ENCODE data around the gene IKBIP. TPM values are rescaled to one million over a fixed set of nuclear protein-coding genes. Genes with fewer than 3 reads are reported as not detected.

IKBIP gene
- total and polyA plus RNA-seq, 2 donors (not counting 3 experiments of a cell fraction or from before 2014, with no cell fraction given): 12.9 to 56.8 TPM

DNA sequence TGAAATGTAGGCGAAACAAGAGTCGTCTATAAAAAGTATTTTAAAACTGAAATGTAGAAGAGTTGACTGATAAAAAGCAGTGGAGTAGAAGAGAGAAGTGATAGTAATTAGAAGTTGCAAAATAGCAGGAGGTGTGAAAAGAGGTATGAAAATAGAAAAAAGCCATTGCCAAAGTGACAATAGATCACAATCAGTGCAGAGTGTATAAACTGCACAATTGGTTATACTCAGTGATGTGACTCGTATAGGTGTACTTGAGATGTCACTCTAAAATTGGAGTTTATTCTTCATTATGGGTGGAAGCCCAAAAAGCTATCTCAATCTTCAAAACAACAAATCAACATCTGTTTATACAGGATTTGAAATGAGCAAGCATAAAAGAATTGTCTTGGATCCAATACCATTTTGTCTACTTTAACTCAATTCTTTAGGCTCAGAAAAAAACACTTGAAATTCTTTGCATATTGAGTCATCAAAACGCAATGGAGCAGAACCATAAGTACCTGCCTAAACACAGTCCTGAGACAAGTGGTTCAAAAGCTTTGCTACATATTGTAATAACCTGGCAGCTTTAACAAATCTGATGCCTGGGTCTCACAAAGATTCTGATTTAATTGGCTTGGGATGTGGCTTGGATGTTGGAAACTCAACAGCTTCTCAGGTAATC, 8.8 kb downstream of the IKBIP start:
- Histone ChIP-seq H3K79me2 (ENCODE audit: control insufficient read depth, insufficient read depth, low read length) (peaks cover 58% of the 10 kb centered on the region), H3K9ac (replicated peaks; ENCODE audit: extremely low read depth, insufficient read depth, low read length) (no peak overlapping the region), H3K9me1 (replicated peaks; ENCODE audit: control insufficient read depth, extremely low read depth, insufficient read depth, low read length) (no peaks in the 10 kb centered on the region), H3K4me1 (ENCODE audit: control insufficient read depth, extremely low read depth, insufficient read depth, low read length) (peaks cover 27% of the 10 kb centered on the region), H3K4me2 (ENCODE audit: insufficient read depth, low read length) (peak overlapping the region; percentile 20), H3K27ac (ENCODE audit: insufficient read depth, low read depth, low read length) (peak overlapping the region; percentile 10), H2AFZ (ENCODE audit: low read depth, low read length) (no peak overlapping the region), H3K36me3 (ENCODE audit: control insufficient read depth in 2 of 2, extremely low read depth in 1 of 2, insufficient read depth in 2 of 2, low read length in 2 of 2) (peaks cover 3% of the 10 kb centered on the region in 2 experiments), H4K20me1 (replicated peaks; ENCODE audit: control insufficient read depth, extremely low read depth, insufficient read depth, low read length) (no peaks in the 10 kb centered on the region), H3K9me3 (replicated peaks; ENCODE audit: control insufficient read depth, insufficient read depth, low read length) (no peaks in the 10 kb centered on the region), H3K27me3 (ENCODE audit: control insufficient read depth in 2 of 2, insufficient read depth in 2 of 2, low read length in 2 of 2) (no peaks in the 10 kb centered on the region), H3K4me3 (replicated peaks in 1 of 3; ENCODE audit: insufficient read depth in 1 of 3, low read depth in 1 of 3, low read length in 3 of 3) (no peak overlapping the region)
- POLR2A ChIA-PET: interaction anchor here (1.5 kb wide), 1 partner anchor 8 kb away, joined by 3 read pairs; the partner anchor contains the start of gene IKBIP
- TF ChIP-seq FOS (IDR thresholded peaks at IDR 0.05; ENCODE audit: borderline replicate concordance, insufficient read depth, low read length): peak; percentile 68
- peak; percentile 62 for TF ChIP-seq JUN (IDR thresholded peaks at IDR 0.05; ENCODE audit: borderline replicate concordance, insufficient read depth, insufficient read length, low read depth)
- no peak for TF ChIP-seq CTCF (IDR thresholded peaks at IDR 0.05; ENCODE audit: extremely low read depth in 1 of 2, insufficient read depth in 1 of 2, low read depth in 1 of 2, low read length in 2 of 2)
- no TSS peak for BruUV-seq (replicated peaks)
- dilution Hi-C loops (cut with MboI; ENCODE audit: extremely low pct_ligation_motif_present, low sequenced_read_pairs) (no loop called here), intact Hi-C loops (cut with micrococcal nuclease) (loop anchor here (1.0 kb wide), 1 partner anchor 9 kb away; the partner anchor contains the start of gene IKBIP)
- CTCF ChIA-PET: interaction anchor here (0.6 to 1.8 kb wide), 6 partner anchors 8 to 69 kb away, joined by 3 to 5 read pairs (median 4); partner anchors contain the start of gene SLC25A3
- FAIRE-seq (peak; percentile 67), DNase-seq (ENCODE audit: low read depth, low spot score) (peak; percentile 61)

DNA sequence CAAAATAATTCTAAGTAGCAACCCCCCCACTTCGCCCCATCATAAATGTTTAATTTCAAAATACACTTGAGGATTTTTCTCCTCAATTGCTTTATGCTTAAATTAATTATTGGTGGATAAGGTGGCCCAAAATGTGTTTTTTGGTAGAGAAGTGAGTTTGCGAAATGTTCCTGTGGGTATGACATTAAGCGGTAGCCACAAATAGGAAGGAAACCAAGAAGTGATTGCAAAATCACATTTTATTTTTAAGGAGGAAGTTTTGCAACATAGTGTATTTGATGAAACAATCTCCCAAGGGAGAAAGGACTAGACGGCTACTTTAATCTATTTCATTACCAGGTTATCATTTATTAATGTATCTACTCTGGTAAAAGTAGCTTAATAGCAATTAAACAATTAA, 25.6 kb downstream of the IKBIP start:
- Histone ChIP-seq H3K4me1 (ENCODE audit: control insufficient read depth, extremely low read depth, insufficient read depth, low read length) (no peaks in the 10 kb centered on the region), H3K9me1 (replicated peaks; ENCODE audit: control insufficient read depth, extremely low read depth, insufficient read depth, low read length) (no peaks in the 10 kb centered on the region), H3K36me3 (ENCODE audit: control insufficient read depth in 2 of 2, extremely low read depth in 1 of 2, insufficient read depth in 2 of 2, low read length in 2 of 2) (no peaks in the 10 kb centered on the region), H3K9me3 (replicated peaks; ENCODE audit: control insufficient read depth, insufficient read depth, low read length) (no peaks in the 10 kb centered on the region), H4K20me1 (replicated peaks; ENCODE audit: control insufficient read depth, extremely low read depth, insufficient read depth, low read length) (no peaks in the 10 kb centered on the region), H3K4me2 (ENCODE audit: insufficient read depth, low read length) (no peak overlapping the region), H3K27ac (ENCODE audit: insufficient read depth, low read depth, low read length) (no peak overlapping the region), H3K9ac (replicated peaks; ENCODE audit: extremely low read depth, insufficient read depth, low read length) (no peak overlapping the region), H2AFZ (ENCODE audit: low read depth, low read length) (no peak overlapping the region), H3K4me3 (replicated peaks in 1 of 3; ENCODE audit: insufficient read depth in 1 of 3, low read depth in 1 of 3, low read length in 3 of 3) (no peak overlapping the region), H3K27me3 (ENCODE audit: control insufficient read depth in 2 of 2, insufficient read depth in 2 of 2, low read length in 2 of 2) (no peaks in the 10 kb centered on the region), H3K79me2 (ENCODE audit: control insufficient read depth, insufficient read depth, low read length) (no peaks in the 10 kb centered on the region)
- BruUV-seq (replicated peaks): no TSS peak
- dilution Hi-C loops (cut with MboI; ENCODE audit: extremely low pct_ligation_motif_present, low sequenced_read_pairs) (no loop called here), intact Hi-C loops (cut with micrococcal nuclease) (no loop called here)
- no peak for TF ChIP-seq FOS (IDR thresholded peaks at IDR 0.05; ENCODE audit: borderline replicate concordance, insufficient read depth, low read length)
- TF ChIP-seq JUN (IDR thresholded peaks at IDR 0.05; ENCODE audit: borderline replicate concordance, insufficient read depth, insufficient read length, low read depth): no peak
- no peak for TF ChIP-seq MYC (IDR thresholded peaks at IDR 0.05; ENCODE audit: low read depth, low read length)
- no peak for TF ChIP-seq CTCF (IDR thresholded peaks at IDR 0.05; ENCODE audit: extremely low read depth in 1 of 2, insufficient read depth in 1 of 2, low read depth in 1 of 2, low read length in 2 of 2)
- TF ChIP-seq POLR2AphosphoS5 (IDR thresholded peaks at IDR 0.05; ENCODE audit: insufficient read depth, low read depth, low read length): no peak
- TF ChIP-seq POLR2A (IDR thresholded peaks at IDR 0.05; ENCODE audit: low read depth, low read length): no peak
- TF ChIP-seq GATA2 (IDR thresholded peaks at IDR 0.05; ENCODE audit: insufficient read depth, insufficient read length, low read depth, low read length): no peak
- TF ChIP-seq, protein P1, sequence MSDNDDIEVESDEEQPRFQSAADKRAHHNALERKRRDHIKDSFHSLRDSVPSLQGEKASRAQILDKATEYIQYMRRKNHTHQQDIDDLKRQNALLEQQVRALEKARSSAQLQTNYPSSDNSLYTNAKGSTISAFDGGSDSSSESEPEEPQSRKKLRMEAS (IDR thresholded peaks at IDR 0.05; ENCODE audit: insufficient read depth, insufficient read length): no peak
- TF ChIP-seq EZH2 (IDR thresholded peaks at IDR 0.05; ENCODE audit: borderline replicate concordance, low read depth, low read length, severe bottlenecking): no peak
- FAIRE-seq (no peak), DNase-seq (ENCODE audit: low read depth, low spot score) (no peak)
- ChIA-PET CTCF (interaction anchor here (0.9 to 1.2 kb wide), 4 partner anchors 8 to 25 kb away, joined by 3 to 4 read pairs (median 4); partner anchors contain the start of gene SLC25A3), POLR2A (interaction anchor here (0.7 to 1.9 kb wide), 2 partner anchors 25 to 1887 kb away, joined by 7 to 9 read pairs; partner anchors contain the start of gene SLC25A3)

Measured in endothelial cell of umbilical vein (primary cell).